Measurements from ENCODE around the gene ITCH. TPM values are rescaled to one million over a fixed set of nuclear protein-coding genes. Genes with fewer than 3 reads are reported as not detected.
"Not testable (repeated sequence)": the region's sequence is repeated elsewhere in the genome, so short reads cannot be mapped to it uniquely, and the experiment has no call there.

ITCH gene
- total and polyA plus RNA-seq, 2 donors (not counting 3 experiments of a cell fraction or from before 2014, with no cell fraction given): 6.4 to 57.4 TPM

DNA sequence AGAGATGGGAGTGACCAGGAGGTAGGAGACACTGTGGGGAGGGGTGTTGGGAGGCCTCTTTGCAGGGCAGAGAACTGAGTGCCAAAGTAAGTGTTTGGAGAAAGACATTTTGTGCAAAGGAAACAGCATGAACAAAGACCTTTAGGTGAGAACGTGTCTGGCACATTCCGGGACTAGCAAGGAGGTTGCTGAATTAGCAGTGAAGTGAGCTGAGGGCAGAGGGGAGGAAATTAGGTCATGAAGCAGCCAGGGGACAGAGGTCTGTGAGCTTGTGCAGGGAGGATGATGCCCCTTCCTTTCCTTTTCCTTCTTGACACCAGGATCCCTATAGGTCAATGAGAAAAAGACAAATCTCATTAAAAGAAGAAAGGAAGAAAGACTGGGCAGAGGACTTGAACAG lies 38.5 kb upstream of the ITCH start:
- intact Hi-C loops (cut with micrococcal nuclease) (no loop called here), dilution Hi-C loops (cut with MboI; ENCODE audit: extremely low pct_ligation_motif_present, low sequenced_read_pairs) (no loop called here)
- TF ChIP-seq JUN (IDR thresholded peaks at IDR 0.05; ENCODE audit: borderline replicate concordance, insufficient read depth, insufficient read length, low read depth): no peak
- TF ChIP-seq POLR2A (IDR thresholded peaks at IDR 0.05; ENCODE audit: low read depth, low read length): no peak
- no peak for TF ChIP-seq EZH2 (IDR thresholded peaks at IDR 0.05; ENCODE audit: borderline replicate concordance, low read depth, low read length, severe bottlenecking)
- no peak for TF ChIP-seq POLR2AphosphoS5 (IDR thresholded peaks at IDR 0.05; ENCODE audit: insufficient read depth, low read depth, low read length)
- TF ChIP-seq MYC (IDR thresholded peaks at IDR 0.05; ENCODE audit: low read depth, low read length): no peak
- TF ChIP-seq, protein P1, sequence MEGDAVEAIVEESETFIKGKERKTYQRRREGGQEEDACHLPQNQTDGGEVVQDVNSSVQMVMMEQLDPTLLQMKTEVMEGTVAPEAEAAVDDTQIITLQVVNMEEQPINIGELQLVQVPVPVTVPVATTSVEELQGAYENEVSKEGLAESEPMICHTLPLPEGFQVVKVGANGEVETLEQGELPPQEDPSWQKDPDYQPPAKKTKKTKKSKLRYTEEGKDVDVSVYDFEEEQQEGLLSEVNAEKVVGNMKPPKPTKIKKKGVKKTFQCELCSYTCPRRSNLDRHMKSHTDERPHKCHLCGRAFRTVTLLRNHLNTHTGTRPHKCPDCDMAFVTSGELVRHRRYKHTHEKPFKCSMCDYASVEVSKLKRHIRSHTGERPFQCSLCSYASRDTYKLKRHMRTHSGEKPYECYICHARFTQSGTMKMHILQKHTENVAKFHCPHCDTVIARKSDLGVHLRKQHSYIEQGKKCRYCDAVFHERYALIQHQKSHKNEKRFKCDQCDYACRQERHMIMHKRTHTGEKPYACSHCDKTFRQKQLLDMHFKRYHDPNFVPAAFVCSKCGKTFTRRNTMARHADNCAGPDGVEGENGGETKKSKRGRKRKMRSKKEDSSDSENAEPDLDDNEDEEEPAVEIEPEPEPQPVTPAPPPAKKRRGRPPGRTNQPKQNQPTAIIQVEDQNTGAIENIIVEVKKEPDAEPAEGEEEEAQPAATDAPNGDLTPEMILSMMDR (IDR thresholded peaks at IDR 0.05; ENCODE audit: extremely low read depth in 1 of 2, insufficient read depth in 1 of 2, low read depth in 1 of 2, low read length in 2 of 2): no peak
- no peak for TF ChIP-seq GATA2 (IDR thresholded peaks at IDR 0.05; ENCODE audit: insufficient read depth, insufficient read length, low read depth, low read length)
- no peak for TF ChIP-seq MAX (IDR thresholded peaks at IDR 0.05; ENCODE audit: insufficient read depth, insufficient read length)
- no peak for TF ChIP-seq FOS (IDR thresholded peaks at IDR 0.05; ENCODE audit: borderline replicate concordance, insufficient read depth, low read length)
- no peaks in the 10 kb centered on the region for H3K79me2 ChIP-seq (ENCODE audit: control insufficient read depth, insufficient read depth, low read length)
- H3K9me3 ChIP-seq (replicated peaks; ENCODE audit: control insufficient read depth, insufficient read depth, low read length): no peaks in the 10 kb centered on the region
- DNase-seq (ENCODE audit: low read depth, low spot score): peak; percentile 20
- peaks cover 14% of the 10 kb centered on the region for H3K4me1 ChIP-seq (ENCODE audit: control insufficient read depth, extremely low read depth, insufficient read depth, low read length)
- H3K36me3 ChIP-seq (ENCODE audit: control insufficient read depth in 2 of 2, extremely low read depth in 1 of 2, insufficient read depth in 2 of 2, low read length in 2 of 2): no peaks in the 10 kb centered on the region
- no TSS peak for BruUV-seq (replicated peaks)
- ChIA-PET POLR2A (no interaction called here), CTCF (interaction anchor here (0.9 to 3.5 kb wide), 2 partner anchors 12 to 124 kb away, joined by 3 to 17 read pairs; no protein-coding TSS in a partner anchor)
- peak; percentile 73 for FAIRE-seq
- H3K27me3 ChIP-seq (ENCODE audit: control insufficient read depth in 2 of 2, insufficient read depth in 2 of 2, low read length in 2 of 2): no peaks in the 10 kb centered on the region
- H3K9me1 ChIP-seq (replicated peaks; ENCODE audit: control insufficient read depth, extremely low read depth, insufficient read depth, low read length): no peaks in the 10 kb centered on the region
- peak overlapping the region; percentile 59 for H2AFZ ChIP-seq (ENCODE audit: low read depth, low read length)
- no peaks in the 10 kb centered on the region for H4K20me1 ChIP-seq (replicated peaks; ENCODE audit: control insufficient read depth, extremely low read depth, insufficient read depth, low read length)
- no peak overlapping the region for H3K4me2 ChIP-seq (ENCODE audit: insufficient read depth, low read length)
- H3K27ac ChIP-seq (ENCODE audit: insufficient read depth, low read depth, low read length): no peak overlapping the region
- H3K4me3 ChIP-seq (replicated peaks in 1 of 3; ENCODE audit: insufficient read depth in 1 of 3, low read depth in 1 of 3, low read length in 3 of 3): no peak overlapping the region
- no peak overlapping the region for H3K9ac ChIP-seq (replicated peaks; ENCODE audit: extremely low read depth, insufficient read depth, low read length)

- POLR2A ChIA-PET; dilution Hi-C loops (cut with MboI; ENCODE audit: extremely low pct_ligation_motif_present, low sequenced_read_pairs); H3K27ac ChIP-seq (ENCODE audit: insufficient read depth, low read depth, low read length); H3K4me3 ChIP-seq (replicated peaks in 1 of 3; ENCODE audit: insufficient read depth in 1 of 3, low read depth in 1 of 3, low read length in 3 of 3); H3K79me2 ChIP-seq (ENCODE audit: control insufficient read depth, insufficient read depth, low read length); H3K9me1 ChIP-seq (replicated peaks; ENCODE audit: control insufficient read depth, extremely low read depth, insufficient read depth, low read length); H4K20me1 ChIP-seq (replicated peaks; ENCODE audit: control insufficient read depth, extremely low read depth, insufficient read depth, low read length); FAIRE-seq; H2AFZ ChIP-seq (ENCODE audit: low read depth, low read length); H3K4me1 ChIP-seq (ENCODE audit: control insufficient read depth, extremely low read depth, insufficient read depth, low read length); DNase-seq (ENCODE audit: low read depth, low spot score); H3K9me3 ChIP-seq (replicated peaks; ENCODE audit: control insufficient read depth, insufficient read depth, low read length); CTCF ChIA-PET; H3K27me3 ChIP-seq (ENCODE audit: control insufficient read depth in 2 of 2, insufficient read depth in 2 of 2, low read length in 2 of 2); H3K36me3 ChIP-seq (ENCODE audit: control insufficient read depth in 2 of 2, extremely low read depth in 1 of 2, insufficient read depth in 2 of 2, low read length in 2 of 2); H3K4me2 ChIP-seq (ENCODE audit: insufficient read depth, low read length); BruUV-seq (replicated peaks); H3K9ac ChIP-seq (replicated peaks; ENCODE audit: extremely low read depth, insufficient read depth, low read length); intact Hi-C loops (cut with micrococcal nuclease): not testable (repeated sequence)
Observed at GRCh38 chr20:34328207-34328606, 34.9 kb upstream of the ITCH start.

Data from endothelial cell of umbilical vein (primary cell).